Breast epithelium (tissue), 4 donors: ENCODE measurements around the gene INTS1. TPM values are rescaled to one million over a fixed set of nuclear protein-coding genes. Genes with fewer than 3 reads are reported as not detected.
"Not testable (repeated sequence)": the region's sequence is repeated elsewhere in the genome, so short reads cannot be mapped to it uniquely, and the experiment has no call there.

Experiments
- DNase-seq, 2 donors: peaks; one replicate each; pipeline ENCODE4 v3.0.0-alpha.2; 2019; ENCODE audit warnings: low spot score in 2 of 2
- H3K27ac ChIP-seq, 2 donors: fragments of 200-600 bp; sonication (generic) in 1 of 2; one replicate each; pipeline ENCODE4 v1.5.1; 2016 to 2019; ENCODE audit warnings: mild to moderate bottlenecking in 1 of 2
- H3K27me3 ChIP-seq, 2 donors: fragments of 200-600 bp; sonication (generic) in 1 of 2; one replicate each; pipeline versions ENCODE4 v1.5.1 to v1.6.0; 2017 to 2019; ENCODE audit warnings: control low read depth in 1 of 2, mild to moderate bottlenecking in 1 of 2
- H3K36me3 ChIP-seq: fragments of 200-600 bp; one replicate; pipeline ENCODE4 v1.5.1; 2019
- H3K4me1 ChIP-seq, 2 donors: fragments of 200-600 bp; sonication (generic); one replicate each; pipeline ENCODE4 v1.5.1; 2016 to 2019; ENCODE audit warnings: control low read depth in 1 of 2
- H3K4me3 ChIP-seq, 3 donors: fragments of 200-600 bp; sonication (generic); 1 replicate in 2 of 3; 2 replicates in 1 of 3; pipeline ENCODE4 v1.5.1; 2016 to 2019; ENCODE audit warnings: mild to moderate bottlenecking in 3 of 3, moderate library complexity in 2 of 3
- H3K9me3 ChIP-seq, 2 donors: fragments of 200-600 bp; sonication (generic) in 1 of 2; one replicate each; pipeline ENCODE4 v1.5.1; 2016 to 2019; ENCODE audit warnings: control low read depth in 1 of 2
- POLR2A ChIP-seq: fragments of 450-650 bp; IDR thresholded peaks from one replicate; pipeline ENCODE4 v1.6.1; 2016; ENCODE audit warnings: antibody characterized with exemption, mild to moderate bottlenecking, moderate library complexity
- POLR2AphosphoS5 ChIP-seq, 3 donors: sonication (generic); formaldehyde crosslinking; IDR thresholded peaks; one replicate each; pipeline ENCODE4 v1.6.1; 2017; ENCODE audit warnings: antibody characterized with exemption in 3 of 3
- intact Hi-C: fragments of 100-400 bp; cut with DNase I; formaldehyde crosslinking; loops from one replicate; pipeline ENCODE4 v1.15.1; 2023; ENCODE audit warnings: low total_unique reads
- total RNA-seq, 3 donors: library from RNA; depleted of rRNA; stranded (reverse); fragments of >200 nt; gene quantifications; one replicate each; pipeline ENCODE4 v1.1.0, GENCODE V29; 2016
- TF ChIP-seq, protein P1 (sequence below), 3 donors: fragments of 450-650 bp; IDR thresholded peaks; one replicate each; pipeline ENCODE4 v1.5.1; 2016 to 2017; ENCODE audit warnings: antibody characterized with exemption in 3 of 3, mild to moderate bottlenecking in 3 of 3, moderate library complexity in 3 of 3

INTS1 gene
- total RNA-seq, 3 donors from 2014 or later: 27.5 to 32.1 (median 27.7) TPM

DNA sequence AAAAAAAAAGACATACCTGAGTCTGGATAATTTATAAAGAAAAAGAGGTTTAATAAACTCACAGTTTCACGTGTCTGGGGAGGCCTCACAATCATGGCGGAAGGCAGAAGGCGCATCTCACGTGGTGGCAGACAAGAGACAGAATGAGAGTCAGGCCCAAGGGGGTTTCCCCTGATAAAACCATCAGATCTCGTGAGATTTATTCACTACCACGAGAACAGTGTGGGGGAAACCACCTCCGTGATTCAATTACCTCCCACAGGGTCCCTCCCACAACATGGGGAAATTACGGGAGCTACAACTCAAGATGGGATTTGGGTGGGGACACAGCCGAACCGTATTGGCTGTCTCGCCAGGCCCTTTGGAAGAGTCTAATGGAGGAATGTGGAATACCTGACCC, 17.3 kb upstream of the INTS1 start:
- TF ChIP-seq POLR2A (no peak), POLR2AphosphoS5 (IDR thresholded peaks at IDR 0.05) (no peak)
- TF ChIP-seq, protein P1, sequence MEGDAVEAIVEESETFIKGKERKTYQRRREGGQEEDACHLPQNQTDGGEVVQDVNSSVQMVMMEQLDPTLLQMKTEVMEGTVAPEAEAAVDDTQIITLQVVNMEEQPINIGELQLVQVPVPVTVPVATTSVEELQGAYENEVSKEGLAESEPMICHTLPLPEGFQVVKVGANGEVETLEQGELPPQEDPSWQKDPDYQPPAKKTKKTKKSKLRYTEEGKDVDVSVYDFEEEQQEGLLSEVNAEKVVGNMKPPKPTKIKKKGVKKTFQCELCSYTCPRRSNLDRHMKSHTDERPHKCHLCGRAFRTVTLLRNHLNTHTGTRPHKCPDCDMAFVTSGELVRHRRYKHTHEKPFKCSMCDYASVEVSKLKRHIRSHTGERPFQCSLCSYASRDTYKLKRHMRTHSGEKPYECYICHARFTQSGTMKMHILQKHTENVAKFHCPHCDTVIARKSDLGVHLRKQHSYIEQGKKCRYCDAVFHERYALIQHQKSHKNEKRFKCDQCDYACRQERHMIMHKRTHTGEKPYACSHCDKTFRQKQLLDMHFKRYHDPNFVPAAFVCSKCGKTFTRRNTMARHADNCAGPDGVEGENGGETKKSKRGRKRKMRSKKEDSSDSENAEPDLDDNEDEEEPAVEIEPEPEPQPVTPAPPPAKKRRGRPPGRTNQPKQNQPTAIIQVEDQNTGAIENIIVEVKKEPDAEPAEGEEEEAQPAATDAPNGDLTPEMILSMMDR (IDR thresholded peaks at IDR 0.05): no peak
- DNase-seq: no peak
- no peaks in the 10 kb centered on the region for H3K4me1 ChIP-seq
- intact Hi-C loops: no loop called here
- H3K27me3 ChIP-seq: peaks cover 0 to 6% of the 10 kb centered on the region in 2 donors
- no peak overlapping the region for H3K27ac ChIP-seq
- H3K36me3 ChIP-seq: no peaks in the 10 kb centered on the region
- no peak overlapping the region for H3K4me3 ChIP-seq
- no peaks in the 10 kb centered on the region for H3K9me3 ChIP-seq

DNA sequence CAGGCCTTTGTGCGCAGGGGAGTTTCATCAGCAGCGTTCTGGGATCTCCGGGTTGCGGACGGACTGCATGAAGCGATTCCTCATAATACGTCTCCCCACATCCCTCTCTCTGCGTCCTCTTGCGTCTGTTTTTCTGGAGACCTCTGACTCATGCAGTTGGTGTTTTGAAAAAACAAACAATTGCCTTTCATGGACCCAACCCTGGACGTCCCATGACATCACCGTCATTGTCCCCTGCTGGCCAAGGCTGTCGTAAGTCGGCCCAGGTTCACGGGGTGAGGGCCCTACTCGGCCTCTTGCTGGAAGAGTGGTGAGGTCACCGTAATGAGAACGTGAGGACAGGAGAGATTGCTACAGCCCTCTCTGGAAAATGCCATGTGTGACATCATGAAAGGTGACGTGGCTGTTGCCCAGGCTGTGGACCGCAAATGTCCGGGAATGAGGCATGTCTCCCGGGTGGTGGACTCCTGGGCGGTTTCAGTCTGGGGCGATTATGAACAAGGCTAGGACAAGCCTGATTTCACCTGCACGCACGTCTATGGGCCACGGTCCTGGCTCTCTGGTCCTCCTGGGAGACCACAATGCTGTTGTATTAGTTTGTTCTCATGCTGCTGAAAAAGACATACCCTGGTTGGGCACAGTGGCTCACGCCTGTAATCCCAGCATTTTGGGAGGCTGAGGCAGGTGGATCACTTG, 16.5 kb upstream of the INTS1 start:
- no peak for DNase-seq
- Histone ChIP-seq H3K36me3 (no peaks in the 10 kb centered on the region), H3K27me3 (peaks cover 0 to 6% of the 10 kb centered on the region in 2 donors), H3K4me3 (no peak overlapping the region), H3K27ac (no peak overlapping the region), H3K9me3 (no peaks in the 10 kb centered on the region), H3K4me1 (no peaks in the 10 kb centered on the region)
- TF ChIP-seq POLR2A (no peak), POLR2AphosphoS5 (IDR thresholded peaks at IDR 0.05) (peak in 1 of 3 donors; percentile 36)
- intact Hi-C loops: no loop called here

DNA sequence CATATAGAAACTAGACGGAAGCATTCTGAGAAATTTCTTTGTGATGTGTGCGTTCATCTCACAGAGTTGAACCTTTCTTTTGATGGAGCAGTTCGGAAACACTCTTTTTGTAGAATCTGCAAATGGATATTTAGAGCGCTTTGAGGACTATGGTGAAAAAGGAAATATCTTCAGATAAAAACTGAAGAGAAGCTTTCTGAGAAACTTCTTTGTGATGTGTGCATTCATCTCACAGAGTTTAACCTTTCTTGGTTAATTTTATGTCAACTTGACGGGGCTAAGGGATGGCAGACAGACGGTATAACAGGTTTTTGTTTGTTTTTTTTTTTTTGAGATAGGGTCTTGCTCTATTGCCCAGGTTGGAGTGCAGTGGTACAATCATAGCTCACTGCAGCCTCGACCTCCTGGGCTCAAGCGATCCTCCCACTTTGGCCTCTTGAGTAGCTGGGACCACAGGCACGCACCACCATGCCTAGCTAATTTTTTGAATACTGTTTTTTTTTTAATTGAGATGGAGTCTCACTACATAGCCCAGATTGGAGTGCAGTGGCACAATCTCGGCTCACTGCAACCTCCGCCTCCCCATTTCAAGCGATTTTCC, 15.2 kb upstream of the INTS1 start:
- H3K27ac ChIP-seq: not testable (repeated sequence)

DNA sequence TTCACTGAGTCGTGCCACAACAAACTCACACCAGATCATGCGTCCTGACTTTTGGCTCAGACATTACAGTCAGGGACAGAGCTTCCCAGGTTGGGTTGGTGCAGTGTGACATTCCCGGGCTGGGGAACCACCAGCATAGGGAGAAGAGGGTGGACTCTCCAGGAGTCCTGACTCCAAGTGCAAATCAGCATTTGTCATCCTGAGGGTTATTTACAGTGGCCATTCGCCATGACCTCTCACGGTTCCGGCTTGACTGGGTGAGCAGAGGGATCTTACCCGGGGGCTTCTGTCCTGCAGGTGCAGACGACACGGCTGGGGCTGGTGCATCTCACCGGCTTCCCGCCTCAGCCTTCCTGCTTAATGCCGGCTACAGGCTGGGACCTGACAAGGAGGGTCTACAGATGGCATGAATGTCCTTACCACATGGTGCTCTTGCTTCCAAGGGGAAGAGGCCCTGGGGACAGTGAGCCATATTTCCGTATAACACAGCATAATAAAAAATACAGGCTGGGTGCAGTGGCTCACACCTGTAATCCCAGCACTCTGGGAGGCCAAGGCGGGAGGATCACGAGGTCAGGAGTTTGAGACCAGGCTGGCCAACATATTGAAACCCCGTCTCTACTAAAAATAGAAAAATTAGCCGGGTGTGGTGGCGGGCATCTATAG, 12.5 kb upstream of the INTS1 start:
- Histone ChIP-seq H3K27me3 (no peaks in the 10 kb centered on the region), H3K4me3 (no peak overlapping the region), H3K9me3 (no peaks in the 10 kb centered on the region), H3K27ac (no peak overlapping the region), H3K36me3 (no peaks in the 10 kb centered on the region), H3K4me1 (peaks cover 0 to 4% of the 10 kb centered on the region in 2 donors)
- peak; percentile 31 to 56 for DNase-seq
- intact Hi-C loops: no loop called here
- TF ChIP-seq POLR2AphosphoS5 (IDR thresholded peaks at IDR 0.05): no peak
- no peak for TF ChIP-seq POLR2A
- TF ChIP-seq, protein P1 (IDR thresholded peaks at IDR 0.05): no peak

More for the DNA sequence above, 15.2 kb upstream of the INTS1 start:
- H3K27me3 ChIP-seq, intact Hi-C loops, DNase-seq, H3K4me1 ChIP-seq, H3K4me3 ChIP-seq, H3K9me3 ChIP-seq, H3K36me3 ChIP-seq: not testable (repeated sequence)

DNA sequence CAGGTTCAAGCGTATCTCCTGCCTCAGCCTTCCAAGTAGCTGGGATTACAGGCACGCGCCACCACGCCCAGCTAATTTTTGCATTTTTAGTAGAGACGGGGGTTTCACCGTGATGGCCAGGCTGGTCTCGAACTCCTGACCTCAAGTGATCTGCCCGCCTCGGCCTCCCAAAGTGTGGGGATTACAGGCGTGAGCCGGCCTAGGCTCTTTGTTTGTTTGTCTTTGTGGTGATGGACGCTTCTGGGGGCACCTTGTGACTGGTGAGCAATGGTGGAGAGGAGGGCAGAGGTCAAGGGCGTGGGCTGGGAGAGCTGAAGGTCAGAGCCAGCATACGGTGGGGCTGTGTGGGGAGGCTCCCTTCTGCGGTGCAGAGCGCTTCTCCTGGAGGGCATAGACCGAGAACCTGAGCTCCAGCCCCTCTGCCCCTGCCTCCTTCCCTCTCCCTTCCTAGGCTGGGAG, 11.3 kb upstream of the INTS1 start:
- H3K36me3 ChIP-seq, H3K4me1 ChIP-seq, H3K4me3 ChIP-seq, H3K9me3 ChIP-seq, H3K27me3 ChIP-seq, intact Hi-C loops, H3K27ac ChIP-seq, DNase-seq: not testable (repeated sequence)

DNA sequence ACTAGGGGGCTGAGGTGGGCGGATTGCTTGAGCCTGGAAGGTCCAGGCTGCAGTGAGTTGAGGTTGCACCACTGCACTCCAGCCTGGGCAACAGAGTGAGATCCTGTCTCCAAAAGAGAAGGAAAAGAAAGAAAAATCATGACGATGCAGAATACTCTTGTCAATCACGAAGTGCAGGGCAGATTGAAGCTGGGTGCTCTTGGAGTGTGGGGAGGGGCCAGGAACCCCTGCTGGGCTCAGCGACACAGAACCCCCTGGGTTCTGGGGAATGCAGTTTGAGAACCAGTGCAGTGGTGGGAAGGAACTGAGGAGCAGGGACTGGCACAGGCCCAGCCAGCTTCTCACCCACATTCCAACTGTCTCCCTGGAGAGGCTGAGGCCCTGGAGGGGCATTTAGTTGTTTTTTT, 10.8 kb upstream of the INTS1 start:
- H3K27ac ChIP-seq: no peak overlapping the region
- intact Hi-C loops: no loop called here
- H3K4me3 ChIP-seq: no peak overlapping the region
- no peak for TF ChIP-seq POLR2A
- no peak for TF ChIP-seq POLR2AphosphoS5 (IDR thresholded peaks at IDR 0.05)
- TF ChIP-seq, protein P1 (IDR thresholded peaks at IDR 0.05): no peak
- no peaks in the 10 kb centered on the region for H3K27me3 ChIP-seq
- no peaks in the 10 kb centered on the region for H3K36me3 ChIP-seq
- no peak for DNase-seq
- H3K9me3 ChIP-seq: no peaks in the 10 kb centered on the region
- H3K4me1 ChIP-seq: peaks cover 0 to 4% of the 10 kb centered on the region in 2 donors
